ENCODE results near the gene ATAD1.

DNA sequence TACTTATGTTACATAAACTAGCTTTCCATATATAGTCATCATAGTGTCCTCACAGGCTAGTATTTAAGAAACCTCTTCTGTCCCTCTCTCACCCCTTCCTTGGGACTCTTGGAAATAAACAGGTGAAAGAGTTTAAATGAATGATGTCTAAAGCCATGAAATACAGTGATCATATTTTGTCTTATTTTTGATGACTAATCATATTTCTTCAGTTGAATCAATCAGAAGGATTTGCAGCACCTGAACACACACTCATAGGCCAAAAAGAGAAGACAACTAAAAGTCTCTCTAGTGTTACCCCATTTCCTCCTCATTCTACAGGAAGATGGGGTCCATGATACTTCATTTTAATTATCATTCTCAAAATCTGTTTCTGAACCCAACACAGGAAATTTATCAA is 8.6 kb upstream of the ATAD1 start:
- no peak for TF ChIP-seq YY1 (IDR thresholded peaks at IDR 0.05; ENCODE audit: low read depth, low read length)
- TF ChIP-seq JUND (IDR thresholded peaks at IDR 0.05; ENCODE audit: low read length), result no peak
- TF ChIP-seq, protein P1, sequence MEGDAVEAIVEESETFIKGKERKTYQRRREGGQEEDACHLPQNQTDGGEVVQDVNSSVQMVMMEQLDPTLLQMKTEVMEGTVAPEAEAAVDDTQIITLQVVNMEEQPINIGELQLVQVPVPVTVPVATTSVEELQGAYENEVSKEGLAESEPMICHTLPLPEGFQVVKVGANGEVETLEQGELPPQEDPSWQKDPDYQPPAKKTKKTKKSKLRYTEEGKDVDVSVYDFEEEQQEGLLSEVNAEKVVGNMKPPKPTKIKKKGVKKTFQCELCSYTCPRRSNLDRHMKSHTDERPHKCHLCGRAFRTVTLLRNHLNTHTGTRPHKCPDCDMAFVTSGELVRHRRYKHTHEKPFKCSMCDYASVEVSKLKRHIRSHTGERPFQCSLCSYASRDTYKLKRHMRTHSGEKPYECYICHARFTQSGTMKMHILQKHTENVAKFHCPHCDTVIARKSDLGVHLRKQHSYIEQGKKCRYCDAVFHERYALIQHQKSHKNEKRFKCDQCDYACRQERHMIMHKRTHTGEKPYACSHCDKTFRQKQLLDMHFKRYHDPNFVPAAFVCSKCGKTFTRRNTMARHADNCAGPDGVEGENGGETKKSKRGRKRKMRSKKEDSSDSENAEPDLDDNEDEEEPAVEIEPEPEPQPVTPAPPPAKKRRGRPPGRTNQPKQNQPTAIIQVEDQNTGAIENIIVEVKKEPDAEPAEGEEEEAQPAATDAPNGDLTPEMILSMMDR (IDR thresholded peaks at IDR 0.05; ENCODE audit: control extremely low read depth in 1 of 3, insufficient read depth in 1 of 3, low read depth in 1 of 3, low read length in 3 of 3), result no peak
- no peak for TF ChIP-seq POLR2A (IDR thresholded peaks at IDR 0.05; ENCODE audit: control extremely low read depth in 1 of 2, low read depth in 2 of 2, low read length in 2 of 2)
- no peak for TF ChIP-seq POLR2AphosphoS5 (IDR thresholded peaks at IDR 0.05; ENCODE audit: low read depth, low read length)
- no peak for TF ChIP-seq EZH2 (IDR thresholded peaks at IDR 0.05; ENCODE audit: low read depth, low read length, severe bottlenecking)
- TF ChIP-seq, protein P2, sequence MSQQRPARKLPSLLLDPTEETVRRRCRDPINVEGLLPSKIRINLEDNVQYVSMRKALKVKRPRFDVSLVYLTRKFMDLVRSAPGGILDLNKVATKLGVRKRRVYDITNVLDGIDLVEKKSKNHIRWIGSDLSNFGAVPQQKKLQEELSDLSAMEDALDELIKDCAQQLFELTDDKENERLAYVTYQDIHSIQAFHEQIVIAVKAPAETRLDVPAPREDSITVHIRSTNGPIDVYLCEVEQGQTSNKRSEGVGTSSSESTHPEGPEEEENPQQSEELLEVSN (IDR thresholded peaks at IDR 0.05), result no peak
- TF ChIP-seq, protein P3, sequence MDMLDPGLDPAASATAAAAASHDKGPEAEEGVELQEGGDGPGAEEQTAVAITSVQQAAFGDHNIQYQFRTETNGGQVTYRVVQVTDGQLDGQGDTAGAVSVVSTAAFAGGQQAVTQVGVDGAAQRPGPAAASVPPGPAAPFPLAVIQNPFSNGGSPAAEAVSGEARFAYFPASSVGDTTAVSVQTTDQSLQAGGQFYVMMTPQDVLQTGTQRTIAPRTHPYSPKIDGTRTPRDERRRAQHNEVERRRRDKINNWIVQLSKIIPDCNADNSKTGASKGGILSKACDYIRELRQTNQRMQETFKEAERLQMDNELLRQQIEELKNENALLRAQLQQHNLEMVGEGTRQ (IDR thresholded peaks at IDR 0.05; ENCODE audit: low read length), result no peak
- TF ChIP-seq GABPA (IDR thresholded peaks at IDR 0.05; ENCODE audit: borderline replicate concordance, insufficient read depth, low read length), result no peak

Measured in H1 (cell line).